Heart left ventricle (tissue), 13 donors: Measurements from ENCODE around the gene SSR4.

Experiments
- CTCF ChIP-seq, 12 donors: fragments of 200-600 bp; sonication (generic) in 4 of 12; IDR thresholded peaks; one replicate each; pipeline versions ENCODE4 v1.5.0 to v1.8.0; 2018 to 2022; ENCODE audit warnings: antibody characterized with exemption in 12 of 12, mild to moderate bottlenecking in 5 of 12
- POLR2A ChIP-seq, 2 donors: fragments of 450-650 bp; IDR thresholded peaks; one replicate each; pipeline ENCODE4 v1.6.1; 2017; ENCODE audit warnings: antibody characterized with exemption in 2 of 2, mild to moderate bottlenecking in 2 of 2, moderate library complexity in 2 of 2
- donor health status: ischemic (EF 13 %, LVEDD 7.1; RV severe dilation, severe dysfunction).
- donor health status: DM: no; HTN: yes; CAD: no.
- donor health status: DM: no; HTN: no; CAD: no.
- donor health status: ischemic (EF 25% LVEDD 6.9; RV normal size, moderate dysfunction).
- donor health status: ischemic (EF 25% LVEDD 5.7; RV mildly dilated, moderate dysfunction).
- donor health status: ischemic (EF 35%, LVEDD 5.7; RV mildly dilated, moderate dysfunction).
- donor health status: nonischemic (EF 11% LVEDD 7.7; RV severe dilation, severe dysfunction).
- donor health status: DM: yes; HTN: yes; CAD: no.
- donor health status: PGD.
- donor health status: ischemic (EF 29% LVEDD 5.4; RV normal size, mild dysfunction).
- donor health status: nonischemic (EF 23%, LVEDD 6.1; RV moderate dilation, normal function).

GRCh38 chrX:153825042-153825441, 30.6 kb downstream of the SSR4 start:
- TF ChIP-seq POLR2A (IDR thresholded peaks at IDR 0.05): no peak
- TF ChIP-seq CTCF (IDR thresholded peaks at IDR 0.05): no peak
